ENCODE results near the gene GDA. TPM values are rescaled to one million over a fixed set of nuclear protein-coding genes. Genes with fewer than 3 reads are reported as not detected.

GDA gene
- total and polyA plus RNA-seq, 10 donors = 0.02 to 0.19 (median 0.05) TPM; not detected in 6

GRCh38 chr9:72173080-72173479 is 23.8 kb downstream of the GDA start:
- Histone ChIP-seq H3K27ac (no peak overlapping the region), H3K27me3 (replicated peaks in 1 of 7) (no peaks in the 10 kb centered on the region), H3K9me3 (no peaks in the 10 kb centered on the region), H3K36me3 (no peaks in the 10 kb centered on the region), H3K4me1 (no peaks in the 10 kb centered on the region), H3K4me3 (no peak overlapping the region)
- intact Hi-C loops (cut with DNase I; ENCODE audit: low total_unique reads) = no loop called here
- no peak for DNase-seq
- TF ChIP-seq POLR2A (IDR thresholded peaks at IDR 0.05) = no peak
- TF ChIP-seq POLR2AphosphoS5 (IDR thresholded peaks at IDR 0.05) = no peak
- no peak for TF ChIP-seq CTCF (IDR thresholded peaks at IDR 0.05 in 8 of 11, conservative IDR thresholded peaks at IDR 0.05 in 3 of 11)
- 64 to 89% (median 80%) methylated on average over 4 of the region's 4 CpGs for WGBS, 5 donors

DNA sequence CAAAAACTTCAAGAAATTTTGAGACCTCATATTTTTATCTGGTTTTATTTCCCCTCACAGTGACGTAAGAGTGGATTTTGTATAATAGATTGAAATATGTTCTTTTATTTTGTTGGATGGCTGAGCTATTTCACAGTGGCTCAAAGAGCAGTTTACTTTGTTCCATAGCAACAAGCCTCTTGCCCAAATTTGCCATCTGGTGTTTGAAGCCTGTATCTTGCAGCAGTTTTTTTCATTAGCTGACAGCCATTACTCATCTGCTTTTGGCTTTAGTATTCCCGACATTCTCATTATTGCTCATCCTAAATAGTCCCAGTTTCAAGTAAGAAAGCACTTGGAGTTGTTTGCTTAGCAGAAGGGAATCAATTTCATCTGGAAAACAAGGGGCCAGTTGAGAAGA is 36.3 kb downstream of the GDA start:
- intact Hi-C loops (cut with DNase I; ENCODE audit: low total_unique reads) = no loop called here
- no peaks in the 10 kb centered on the region for H3K27me3 ChIP-seq (replicated peaks in 1 of 7)
- 69 to 88% (median 78%) methylated on average over 2 of the region's 2 CpGs for WGBS, 5 donors
- H3K36me3 ChIP-seq = no peaks in the 10 kb centered on the region
- H3K27ac ChIP-seq = no peak overlapping the region
- no peak for DNase-seq
- TF ChIP-seq POLR2A (IDR thresholded peaks at IDR 0.05) (no peak), CTCF (IDR thresholded peaks at IDR 0.05 in 8 of 11, conservative IDR thresholded peaks at IDR 0.05 in 3 of 11) (no peak), POLR2AphosphoS5 (IDR thresholded peaks at IDR 0.05) (no peak)
- no peak overlapping the region for H3K4me3 ChIP-seq
- no peaks in the 10 kb centered on the region for H3K4me1 ChIP-seq
- H3K9me3 ChIP-seq = peaks cover 0 to 17% (median 5%) of the 10 kb centered on the region in 8 donors

- H3K27me3 ChIP-seq (replicated peaks in 1 of 7) = no peaks in the 10 kb centered on the region
- H3K27ac ChIP-seq = no peak overlapping the region
- H3K4me3 ChIP-seq = no peak overlapping the region
- intact Hi-C loops (cut with DNase I; ENCODE audit: low total_unique reads) = no loop called here
- no peaks in the 10 kb centered on the region for H3K36me3 ChIP-seq
- no peaks in the 10 kb centered on the region for H3K4me1 ChIP-seq
- WGBS, 5 donors = 49 to 59% (median 50%) methylated on average over 3 of the region's 3 CpGs
- no peak for DNase-seq
- peaks cover 0 to 17% (median 5%) of the 10 kb centered on the region in 8 donors for H3K9me3 ChIP-seq
- TF ChIP-seq POLR2A (IDR thresholded peaks at IDR 0.05) (no peak), POLR2AphosphoS5 (IDR thresholded peaks at IDR 0.05) (no peak), CTCF (IDR thresholded peaks at IDR 0.05 in 8 of 11, conservative IDR thresholded peaks at IDR 0.05 in 3 of 11) (no peak)
These were observed 38.0 kb downstream of the GDA start for GRCh38 chr9:72187121-72187695.

- no peak for DNase-seq
- Histone ChIP-seq H3K27ac (no peak overlapping the region), H3K4me1 (no peaks in the 10 kb centered on the region), H3K9me3 (peaks cover 0 to 9% (median 2%) of the 10 kb centered on the region in 8 donors), H3K4me3 (no peak overlapping the region), H3K27me3 (replicated peaks in 1 of 7) (no peaks in the 10 kb centered on the region), H3K36me3 (no peaks in the 10 kb centered on the region)
- 67 to 82% (median 74%) methylated on average over 1 of the region's 1 CpG for WGBS, 5 donors
- intact Hi-C loops (cut with DNase I; ENCODE audit: low total_unique reads) = no loop called here
- TF ChIP-seq POLR2A (IDR thresholded peaks at IDR 0.05) (no peak), CTCF (IDR thresholded peaks at IDR 0.05 in 8 of 11, conservative IDR thresholded peaks at IDR 0.05 in 3 of 11) (no peak), POLR2AphosphoS5 (IDR thresholded peaks at IDR 0.05) (no peak)
These were observed 39.0 kb downstream of the GDA start for GRCh38 chr9:72188232-72188631.
